NCI-H2029 (cell line): ENCODE measurements around the gene DNAL1.
"Not testable (repeated sequence)": the region's sequence is repeated elsewhere in the genome, so short reads cannot be mapped to it uniquely, and the experiment has no call there.

ENCODE experiments used
- DNase-seq: peaks from one replicate; lab custom pipeline; 2025; lab: John Stamatoyannopoulos, UW

The DNAL1 gene, protein sequence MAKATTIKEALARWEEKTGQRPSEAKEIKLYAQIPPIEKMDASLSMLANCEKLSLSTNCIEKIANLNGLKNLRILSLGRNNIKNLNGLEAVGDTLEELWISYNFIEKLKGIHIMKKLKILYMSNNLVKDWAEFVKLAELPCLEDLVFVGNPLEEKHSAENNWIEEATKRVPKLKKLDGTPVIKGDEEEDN

DNA sequence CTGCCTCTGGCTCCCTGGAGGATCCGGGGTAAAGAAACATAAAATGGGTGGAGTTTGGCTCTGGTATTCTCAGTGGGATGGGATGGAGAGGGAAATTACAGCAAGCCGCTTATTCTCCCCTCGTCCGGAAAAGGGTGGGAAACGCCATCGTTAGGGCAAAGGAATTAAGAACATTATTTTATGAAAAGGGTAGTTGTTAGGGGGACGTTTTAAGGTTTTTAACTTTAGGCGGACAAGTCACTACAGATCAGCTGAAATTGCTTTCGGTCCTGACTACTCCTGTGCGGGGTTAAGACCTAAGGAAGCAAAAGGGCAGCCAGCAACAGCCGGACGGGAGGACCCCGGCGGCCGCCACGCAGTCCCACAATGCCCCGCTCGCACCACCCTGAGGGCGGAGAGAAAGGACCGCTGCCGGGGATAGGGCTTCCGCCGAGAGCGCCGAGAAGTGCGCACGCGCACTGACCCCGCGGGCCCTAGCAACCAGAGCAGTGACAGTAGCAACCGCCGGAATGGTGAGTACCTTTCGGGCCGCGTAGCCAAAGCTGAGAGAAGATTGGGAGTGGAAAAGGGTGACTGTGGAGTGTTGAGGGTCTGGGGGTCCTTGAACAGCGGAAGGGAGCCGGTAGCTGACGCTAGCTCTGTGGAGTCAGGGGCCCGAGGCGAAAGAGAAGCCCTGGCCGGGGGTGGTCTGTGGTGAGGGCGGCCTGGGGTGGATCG lies at the start of gene DNAL1:
Gene DNAL1, plus strand, starts transcription at position 456 of the 717 bp plus-strand sequence. Its CDS starts 54 bp downstream, at position 510.
- DNase-seq: peak; percentile 68

GRCh38 chr14:73599499-73599898 lies 45.3 kb upstream of the DNAL1 start:
- DNase-seq: no peak

DNA sequence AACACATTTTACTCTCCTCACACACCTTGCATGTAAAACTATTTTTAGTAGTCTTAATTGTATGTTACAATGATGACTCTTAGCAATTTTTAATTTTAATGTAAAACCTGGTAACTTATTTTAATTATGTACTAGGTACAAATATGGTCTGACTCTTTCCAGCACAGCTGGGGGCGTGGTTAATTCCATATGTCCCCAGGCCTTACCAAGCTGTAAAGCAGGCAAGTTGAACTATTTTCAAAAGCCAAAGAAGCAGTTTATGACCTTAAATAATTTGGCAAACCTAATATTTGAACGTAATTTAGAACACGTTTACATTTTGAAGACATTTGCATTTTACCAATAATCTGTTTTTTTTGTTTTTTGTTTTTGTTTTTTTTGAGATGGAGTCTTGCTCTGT lies 41.8 kb upstream of the DNAL1 start:
- no peak for DNase-seq

DNA sequence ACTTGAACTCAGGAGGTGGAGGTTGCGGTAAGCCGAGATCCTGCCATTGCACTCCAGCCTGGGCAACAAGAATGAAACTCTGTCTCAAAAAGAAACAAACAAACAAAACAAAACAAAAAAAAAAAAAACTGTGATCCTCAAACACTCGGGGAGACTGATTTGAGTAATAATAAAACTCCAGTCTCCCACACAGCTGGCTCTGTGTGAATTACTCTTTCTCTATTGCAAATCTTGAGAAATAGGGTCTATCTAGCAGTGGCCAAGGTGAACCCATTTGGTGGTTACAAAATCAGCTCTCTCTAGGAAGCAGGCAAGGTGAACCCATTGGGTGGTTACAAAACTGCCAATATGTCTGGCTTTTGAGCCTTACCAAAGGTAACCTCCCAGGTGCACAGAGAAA lies 38.5 kb upstream of the DNAL1 start:
- DNase-seq: no peak

GRCh38 chr14:73607241-73607640 lies 37.5 kb upstream of the DNAL1 start:
- DNase-seq: no peak

DNA sequence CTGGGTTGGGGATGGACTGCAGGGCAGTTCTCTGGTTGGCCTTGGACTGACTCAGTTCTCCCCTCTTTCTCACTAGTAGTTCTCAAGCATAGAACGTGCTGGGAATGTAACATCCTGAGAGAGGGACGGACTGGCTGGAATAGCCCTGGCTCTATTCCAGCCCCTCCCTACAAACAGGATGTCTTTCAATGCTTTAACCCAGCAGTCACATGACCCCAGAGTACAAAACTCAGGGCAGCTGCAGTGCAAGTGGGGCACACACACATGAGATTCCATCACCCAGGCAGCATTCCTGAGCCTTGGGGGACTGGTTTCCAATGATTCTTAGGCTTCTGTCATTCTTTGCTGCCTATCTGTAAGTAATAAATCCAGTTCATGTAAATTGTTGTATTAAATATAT lies 34.1 kb upstream of the DNAL1 start:
- DNase-seq: no peak

- no peak for DNase-seq
Measured at GRCh38 chr14:73612339-73613045, 32.3 kb upstream of the DNAL1 start, which contains the start of gene ACOT6. TSS of gene ACOT6 (plus strand) at chr14:73612517. CDS start at chr14:73612572, 55 bp downstream.

DNA sequence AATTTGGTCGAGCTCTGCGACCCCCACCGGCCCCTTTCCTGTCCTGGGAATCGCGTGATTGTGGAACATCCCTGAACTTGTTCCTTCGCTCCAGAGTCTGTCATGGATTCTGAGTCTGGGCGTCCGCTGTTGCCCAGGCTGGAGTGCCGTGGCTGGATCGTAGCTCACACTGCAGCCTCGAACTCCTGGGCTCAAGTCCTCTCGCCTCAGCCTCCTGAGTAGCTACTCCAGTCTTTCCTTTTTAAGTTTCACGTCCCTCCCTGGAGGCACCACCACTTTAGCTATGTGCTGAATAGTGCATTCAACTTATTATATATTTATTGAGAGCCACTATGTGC lies 31.8 kb upstream of the DNAL1 start:
- no peak for DNase-seq

- no peak for DNase-seq
Measured at GRCh38 chr14:73613419-73613963, 31.3 kb upstream of the DNAL1 start.

- no peak for DNase-seq
Measured at GRCh38 chr14:73616831-73617230, 28.0 kb upstream of the DNAL1 start.

DNA sequence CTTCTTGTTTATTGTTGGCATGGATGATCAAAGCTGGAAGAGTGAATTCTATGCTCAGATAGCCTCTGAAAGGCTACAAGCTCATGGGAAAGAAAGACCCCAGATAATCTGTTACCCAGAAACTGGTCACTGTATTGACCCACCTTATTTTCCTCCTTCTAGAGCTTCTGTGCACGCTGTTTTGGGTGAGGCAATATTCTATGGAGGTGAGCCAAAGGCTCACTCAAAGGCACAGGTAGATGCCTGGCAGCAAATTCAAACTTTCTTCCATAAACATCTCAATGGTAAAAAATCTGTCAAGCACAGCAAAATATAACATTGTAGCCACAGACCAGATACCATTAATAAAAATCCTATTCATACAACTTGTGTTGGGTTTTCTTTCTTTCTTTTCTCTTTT lies 25.3 kb upstream of the DNAL1 start:
- no peak for DNase-seq

DNA sequence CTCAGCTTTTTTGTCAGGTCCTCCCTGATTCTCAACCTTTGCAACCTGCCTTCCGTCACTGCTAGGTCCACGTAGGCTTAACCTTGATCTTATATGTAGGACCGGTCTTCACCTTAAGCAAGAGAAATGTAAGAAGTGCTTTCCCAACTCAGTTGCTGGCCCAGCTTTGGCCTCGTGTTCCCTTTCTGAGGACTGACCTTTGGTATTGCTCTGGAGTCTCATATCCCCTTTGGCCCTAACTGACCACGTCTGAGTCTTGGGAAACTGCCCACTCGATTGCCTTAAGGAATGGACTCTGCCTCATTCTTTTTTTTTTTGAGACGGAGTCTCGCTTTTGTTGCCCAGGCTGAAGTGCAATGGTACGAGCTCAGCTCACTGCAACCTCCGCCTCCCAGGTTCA lies 24.5 kb upstream of the DNAL1 start:
- no peak for DNase-seq

DNA sequence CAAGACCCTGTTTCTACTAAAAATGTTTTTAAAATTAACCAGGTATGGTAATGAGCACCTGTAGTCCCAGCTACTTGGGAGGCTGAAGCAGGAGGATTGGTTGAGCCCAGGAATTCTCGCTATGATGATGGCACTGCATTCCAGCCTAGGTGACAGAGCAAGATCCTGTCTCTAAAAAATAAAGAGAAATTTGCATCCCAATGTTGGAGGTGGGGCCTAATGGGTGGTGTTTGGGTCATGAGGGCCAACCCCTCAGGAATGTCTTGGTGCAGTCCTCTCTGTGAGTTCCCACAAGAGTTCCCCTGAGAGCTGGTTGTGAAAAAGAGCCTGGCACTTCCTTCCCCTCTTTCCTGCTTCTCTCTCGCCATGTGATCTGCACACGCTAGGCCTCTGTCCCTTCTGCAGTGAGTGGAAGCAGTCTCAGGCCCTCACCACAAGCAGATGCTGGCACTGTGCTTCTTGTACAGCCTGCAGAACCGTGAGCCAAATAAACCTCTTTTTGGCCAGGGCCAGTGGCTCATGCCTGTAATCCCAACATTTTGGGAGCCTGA lies 21.2 kb upstream of the DNAL1 start:
- no peak for DNase-seq

DNA sequence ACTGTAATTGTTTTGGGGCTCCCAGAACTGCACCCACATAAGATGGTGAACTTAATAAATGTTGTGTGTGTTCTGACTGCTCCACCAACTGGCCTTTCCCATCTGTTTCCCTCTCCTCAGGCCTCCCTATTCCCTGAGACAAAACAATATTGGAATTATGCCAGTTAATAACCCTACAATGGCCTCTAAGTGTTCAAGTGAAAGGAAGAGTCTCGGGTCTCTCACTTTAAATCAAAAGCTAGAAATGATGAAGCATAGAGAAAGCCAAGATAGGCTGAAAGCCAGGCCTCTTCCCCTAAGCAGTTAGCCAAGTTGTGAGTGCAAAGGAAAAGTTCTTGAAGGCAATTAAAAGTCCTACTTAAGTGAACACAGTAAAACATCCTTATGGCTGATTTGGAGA lies 19.1 kb upstream of the DNAL1 start:
- no peak for DNase-seq

DNA sequence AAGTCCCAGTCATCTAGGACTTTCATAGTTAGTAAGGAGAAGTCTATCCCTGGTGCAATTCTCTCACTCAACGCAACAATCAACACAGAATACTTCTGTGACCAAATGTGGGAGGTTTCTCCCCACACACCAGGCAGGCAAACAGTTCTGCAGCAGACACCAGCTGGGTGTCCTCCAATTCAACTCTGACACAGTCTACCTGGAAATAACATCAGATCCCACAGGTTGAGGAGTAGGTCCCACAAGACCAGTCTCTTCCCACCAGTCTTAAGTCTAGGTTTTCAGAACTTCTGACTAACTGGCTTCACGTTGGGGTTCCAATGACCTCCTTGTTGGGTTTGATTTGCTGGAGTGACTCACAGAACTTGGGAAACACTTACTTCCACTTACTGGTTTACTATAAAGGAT lies 17.6 kb upstream of the DNAL1 start:
- no peak for DNase-seq

DNA sequence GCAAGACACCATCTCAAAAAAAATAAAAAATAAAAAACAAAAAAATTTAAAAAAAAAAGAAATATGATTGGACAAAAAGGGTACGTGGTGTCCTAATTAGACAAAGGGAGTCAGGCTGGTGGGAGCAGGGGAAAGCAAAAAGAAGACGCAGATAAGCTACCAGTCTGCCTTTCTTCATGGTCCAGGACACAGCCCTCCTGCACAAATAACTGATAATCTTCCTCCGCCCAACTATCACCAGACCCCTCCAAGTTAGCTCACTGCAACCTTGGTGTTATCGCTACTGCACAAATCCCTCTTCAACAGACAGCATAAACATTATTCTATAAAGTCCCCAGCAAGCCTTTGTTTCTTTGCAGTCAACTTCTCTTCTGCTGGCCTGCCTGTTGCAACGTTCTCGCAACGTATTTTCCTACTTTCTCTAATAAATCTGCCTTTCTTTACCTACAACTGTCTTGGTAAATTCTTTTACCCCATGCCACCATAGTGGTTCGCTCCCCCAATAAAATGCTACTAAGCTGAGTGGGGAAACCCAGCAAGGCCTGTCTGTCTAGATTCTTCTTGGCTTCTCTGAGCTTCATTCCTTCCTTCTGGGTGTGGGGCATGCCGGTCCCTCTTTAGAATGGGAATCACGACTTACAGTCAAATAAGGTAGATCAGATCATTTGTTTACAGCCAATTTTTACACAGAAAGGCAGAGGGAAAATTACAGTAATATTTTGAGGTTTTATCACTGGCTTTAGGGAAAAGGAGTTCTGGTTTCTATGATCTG lies 14.6 kb upstream of the DNAL1 start:
- DNase-seq: no peak

DNA sequence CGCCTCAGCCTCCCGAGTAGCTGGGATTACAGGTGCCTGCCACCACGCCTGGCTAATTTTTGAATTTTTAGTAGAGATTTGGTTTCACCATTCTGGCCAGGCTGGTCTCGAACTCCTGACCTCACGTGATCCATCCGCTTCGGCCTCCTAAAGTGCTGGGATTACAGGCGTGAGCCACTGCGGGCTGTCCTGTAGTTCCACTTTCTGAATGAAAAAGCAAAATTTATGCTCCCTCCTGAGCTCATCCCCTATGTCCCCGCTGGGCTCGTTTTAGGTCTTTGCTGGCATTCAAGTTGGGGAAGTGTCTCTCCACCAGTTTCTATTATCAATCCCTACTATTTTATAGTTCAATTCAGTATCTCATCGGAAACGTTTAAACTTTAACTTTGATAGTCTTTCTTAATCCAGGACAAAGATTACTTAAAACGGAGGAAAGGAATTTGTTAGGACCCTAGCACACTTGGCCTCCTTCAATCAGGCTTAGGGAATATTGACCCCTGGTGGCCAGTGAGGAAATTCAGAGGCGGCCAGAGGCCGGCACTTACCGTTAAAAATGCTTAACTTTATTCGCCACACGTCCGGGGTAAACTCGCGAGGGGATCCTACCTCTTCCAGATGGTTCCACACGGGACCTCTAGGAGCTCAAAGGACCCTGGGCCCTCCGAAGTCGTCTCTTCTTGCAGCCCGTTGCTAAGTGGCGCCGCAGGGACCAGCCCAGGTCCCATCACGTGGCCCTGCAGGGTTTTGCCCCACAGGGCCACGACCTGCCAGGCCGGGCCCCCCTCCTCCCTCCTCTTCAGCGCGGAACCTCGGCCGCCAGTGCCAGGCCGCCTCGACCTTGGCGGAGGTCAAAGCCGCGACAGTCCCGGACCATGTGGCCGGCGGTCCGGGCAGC lies 11.4 kb upstream of the DNAL1 start:
- DNase-seq: no peak

- no peak for DNase-seq
Measured at GRCh38 chr14:73634011-73634833, 10.6 kb upstream of the DNAL1 start.

DNA sequence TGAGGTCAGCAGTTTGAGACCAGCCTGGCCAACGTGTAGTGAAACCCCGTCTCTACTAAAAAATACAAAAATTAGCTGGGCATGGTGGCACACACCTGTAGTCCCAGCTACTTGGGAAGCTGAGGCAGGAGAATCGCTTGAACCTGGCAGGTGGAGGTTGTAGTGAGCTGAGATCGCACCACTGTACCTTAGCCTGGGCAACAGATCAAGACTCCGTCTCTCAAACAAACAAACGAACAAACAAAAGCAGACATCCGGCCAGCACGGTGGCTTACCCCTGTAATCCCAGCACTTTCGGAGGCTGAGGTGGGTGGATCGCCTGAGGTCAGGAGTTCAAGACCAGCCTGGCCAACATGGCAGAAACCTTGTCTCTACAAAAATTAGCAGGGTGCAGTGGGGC lies 8.4 kb upstream of the DNAL1 start:
- DNase-seq: not testable (repeated sequence)

DNA sequence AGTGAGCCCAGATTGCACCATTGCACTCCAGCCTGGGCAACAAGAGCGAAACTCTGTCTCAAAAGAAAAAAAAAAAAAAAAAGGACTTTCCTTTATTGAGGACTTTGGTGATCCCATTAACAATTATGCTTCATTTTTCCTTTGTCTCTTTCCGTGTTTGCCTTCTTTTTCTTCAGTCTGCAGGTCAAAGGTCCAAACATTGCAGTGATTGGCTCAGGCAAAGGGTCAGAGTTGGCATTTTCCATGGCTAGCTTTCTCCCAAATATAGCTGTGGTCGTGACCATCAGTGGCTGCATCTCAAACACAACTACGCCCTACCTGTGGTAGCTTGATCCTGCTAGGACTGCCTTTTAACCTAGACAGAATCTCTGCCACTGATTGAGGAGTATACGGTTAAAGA lies 7.0 kb upstream of the DNAL1 start:
- DNase-seq: no peak
